HPDE6-E6E7 (cell line): ENCODE results near the gene ZNF888.
"Not testable (repeated sequence)": the region's sequence is repeated elsewhere in the genome, so short reads cannot be mapped to it uniquely, and the experiment has no call there.

Experiments used
- DNase-seq: peaks from one replicate; pipeline ENCODE4 v3.0.0; 2011; ENCODE audit warnings: missing footprints; ENCODE audit errors: extremely low spot score

The ZNF888 gene

GRCh38 chr19:52922841-52923777, at the start of gene ZNF888:
ZNF888 (minus strand) TSS chr19:52923428; CDS start chr19:52917873, 5,555 bp downstream.
- peak; percentile 74 for DNase-seq

DNA sequence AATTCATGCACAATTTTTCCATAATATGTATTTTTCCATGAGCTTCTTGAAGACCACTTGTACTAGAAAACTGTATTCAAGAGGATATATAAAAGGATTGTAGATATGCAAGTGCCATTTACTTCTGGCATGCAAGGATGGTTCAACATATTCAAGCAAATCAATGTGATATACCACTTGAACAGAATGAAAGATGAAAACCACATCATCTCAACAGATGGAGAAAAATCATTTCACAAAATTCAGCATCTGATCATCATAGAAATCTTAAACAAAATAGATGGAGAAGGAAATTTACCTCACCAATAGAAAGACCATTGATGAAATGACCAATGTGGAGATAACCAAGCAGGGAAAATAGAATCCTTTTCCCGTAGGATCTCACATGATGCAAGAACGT, 44.5 kb upstream of the ZNF888 start:
- no peak for DNase-seq

DNA sequence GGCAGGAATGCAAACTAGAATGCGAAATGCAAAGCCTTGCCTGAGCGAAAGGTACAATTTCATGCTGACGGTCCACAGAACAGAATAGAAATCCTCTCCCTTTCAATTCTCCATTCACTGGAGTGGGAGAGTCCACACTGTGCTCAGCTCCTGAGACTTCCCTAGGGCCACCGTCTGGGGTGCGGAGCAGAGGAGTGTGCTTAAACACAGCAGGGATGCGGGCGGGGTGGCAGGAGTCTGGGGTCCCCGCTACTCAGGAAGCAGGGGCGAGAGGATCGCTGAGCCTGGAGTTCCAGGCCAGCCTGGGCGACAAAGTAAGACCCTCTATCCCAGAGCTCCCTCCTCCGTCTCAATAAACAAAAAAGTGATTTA, 40.0 kb upstream of the ZNF888 start:
- no peak for DNase-seq

GRCh38 chr19:52962394-52963246, 39.4 kb upstream of the ZNF888 start, which contains the start of gene ZNF816:
ZNF816 (minus strand) TSS chr19:52962881; CDS start chr19:52956089, 6,792 bp downstream.
- DNase-seq, result peak; percentile 94

GRCh38 chr19:52961981-52962380, 38.8 kb upstream of the ZNF888 start:
- DNase-seq, result no peak

DNA sequence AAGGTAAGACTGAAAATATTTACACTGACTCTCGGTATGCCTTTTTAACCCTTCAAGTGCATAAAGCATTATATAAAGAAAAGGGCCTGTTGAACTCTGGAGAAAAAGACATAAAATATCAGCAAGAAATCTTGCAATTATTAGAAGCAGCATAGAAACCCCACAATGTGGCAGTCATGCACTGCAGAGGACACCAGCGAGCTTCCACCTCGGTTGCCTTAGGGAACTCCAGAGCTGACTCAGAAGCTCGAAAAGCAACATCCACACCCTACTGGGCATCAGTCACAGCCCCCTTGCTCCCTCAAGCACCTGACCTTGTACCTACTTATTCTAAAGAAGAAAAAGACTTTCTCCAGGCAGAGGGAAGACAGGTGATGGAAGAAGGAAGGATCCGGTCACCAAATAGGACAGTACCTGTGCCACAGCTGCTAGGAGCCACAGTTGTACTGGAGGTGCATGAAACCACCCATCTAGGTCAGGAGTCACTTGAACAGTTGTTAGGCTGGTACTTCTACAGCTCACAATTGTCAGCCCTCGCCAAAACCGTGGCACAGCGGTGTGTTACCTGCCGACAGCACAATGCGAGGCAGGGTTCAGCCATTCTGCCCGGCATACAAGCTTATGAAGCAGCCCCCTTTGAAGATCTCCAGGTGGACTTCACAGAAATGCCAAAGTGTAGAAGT, 36.5 kb upstream of the ZNF888 start:
- DNase-seq, result no peak

DNA sequence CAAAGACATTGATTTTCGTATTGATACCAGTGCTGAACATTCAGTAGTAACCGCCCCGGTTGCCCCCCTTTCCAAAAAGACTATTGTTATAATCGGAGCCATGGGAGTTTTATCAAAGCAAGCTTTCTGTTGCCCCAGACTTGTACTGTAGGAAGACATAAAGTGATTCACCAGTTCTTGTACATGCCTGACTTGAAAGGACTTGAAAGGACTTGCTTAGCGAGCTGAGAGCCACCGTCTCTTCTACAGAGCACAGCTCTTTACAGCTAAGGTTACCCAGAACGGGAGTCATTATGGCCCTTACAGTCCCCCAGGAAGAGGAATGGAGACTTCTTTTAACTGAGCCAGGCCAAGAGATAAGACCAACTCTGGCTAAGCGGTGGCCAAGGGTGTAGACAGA, 34.4 kb upstream of the ZNF888 start:
- peak; percentile 28 for DNase-seq

DNA sequence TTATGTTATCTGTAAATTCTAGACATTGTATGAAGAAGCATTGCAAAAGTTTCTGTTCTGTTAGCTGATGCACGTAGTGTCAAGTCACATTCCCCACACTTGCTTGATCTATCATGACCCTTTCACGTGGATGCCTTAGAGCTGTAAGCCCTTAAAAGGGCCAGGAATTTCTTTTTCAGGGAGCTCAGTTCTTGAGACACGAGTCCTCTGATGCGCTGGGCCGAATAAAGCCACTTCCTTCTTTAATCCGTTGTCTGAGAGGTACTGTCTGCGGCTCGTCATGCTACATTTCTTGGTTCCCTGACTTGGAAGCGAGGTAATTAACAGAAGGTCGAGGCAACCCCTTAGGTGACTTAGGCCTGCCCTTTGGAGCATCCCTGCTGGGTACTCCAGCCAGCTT, 33.7 kb upstream of the ZNF888 start:
- no peak for DNase-seq

- DNase-seq, result no peak
Measured at GRCh38 chr19:52949422-52949821, 26.2 kb upstream of the ZNF888 start.

GRCh38 chr19:52948025-52948770, 25.0 kb upstream of the ZNF888 start:
- no peak for DNase-seq

DNA sequence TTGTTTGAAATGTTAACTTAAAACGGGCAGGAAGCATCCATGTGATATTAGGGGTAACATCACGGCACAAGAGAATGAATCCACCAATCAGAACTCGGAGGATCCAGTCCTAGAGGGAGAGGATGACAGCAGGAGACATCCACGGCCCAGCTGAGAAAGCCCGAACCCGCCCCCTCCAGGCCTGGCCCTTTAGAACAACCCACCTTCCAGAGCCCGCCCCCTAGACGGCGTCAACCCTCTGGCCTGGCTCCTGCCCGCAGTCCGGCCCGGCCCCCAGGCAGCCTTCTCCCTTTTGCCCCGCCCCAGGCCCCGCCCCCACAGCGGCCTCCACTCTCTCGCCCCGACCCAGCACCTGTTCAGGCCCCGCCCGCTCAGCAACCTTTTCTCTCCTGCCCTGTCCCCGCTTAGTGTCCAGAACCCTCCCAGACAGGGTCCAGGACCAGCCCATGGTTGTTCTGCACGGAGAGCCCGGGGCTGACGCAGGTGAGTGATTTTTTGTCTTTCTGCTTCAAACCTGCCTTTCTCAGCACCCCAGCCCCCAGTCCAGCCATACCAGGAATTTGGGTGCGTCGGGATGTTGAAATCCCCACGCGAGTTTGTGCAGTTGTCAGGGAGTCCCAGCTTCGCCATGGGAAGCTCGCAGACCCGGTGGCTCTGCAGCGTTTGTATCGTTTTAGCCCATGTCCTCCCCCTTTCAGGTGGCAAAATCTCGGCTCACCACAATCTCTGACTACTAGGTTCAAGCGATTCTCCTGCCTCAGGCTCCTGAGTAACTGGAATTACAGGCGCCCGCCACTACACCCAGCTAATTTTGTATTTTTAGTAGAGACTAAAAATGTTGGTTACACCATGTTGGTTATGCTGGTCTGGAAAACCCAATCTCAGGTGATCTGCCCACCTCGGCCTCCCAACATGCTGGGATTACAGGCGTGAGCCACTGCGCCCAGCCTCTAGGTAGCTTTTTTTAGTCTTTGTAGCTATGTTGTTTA, 23.4 kb upstream of the ZNF888 start:
- no peak for DNase-seq

- no peak for DNase-seq
Measured at GRCh38 chr19:52945652-52946321, 22.6 kb upstream of the ZNF888 start.

GRCh38 chr19:52944703-52945493, 21.7 kb upstream of the ZNF888 start:
- not testable (repeated sequence) for DNase-seq

DNA sequence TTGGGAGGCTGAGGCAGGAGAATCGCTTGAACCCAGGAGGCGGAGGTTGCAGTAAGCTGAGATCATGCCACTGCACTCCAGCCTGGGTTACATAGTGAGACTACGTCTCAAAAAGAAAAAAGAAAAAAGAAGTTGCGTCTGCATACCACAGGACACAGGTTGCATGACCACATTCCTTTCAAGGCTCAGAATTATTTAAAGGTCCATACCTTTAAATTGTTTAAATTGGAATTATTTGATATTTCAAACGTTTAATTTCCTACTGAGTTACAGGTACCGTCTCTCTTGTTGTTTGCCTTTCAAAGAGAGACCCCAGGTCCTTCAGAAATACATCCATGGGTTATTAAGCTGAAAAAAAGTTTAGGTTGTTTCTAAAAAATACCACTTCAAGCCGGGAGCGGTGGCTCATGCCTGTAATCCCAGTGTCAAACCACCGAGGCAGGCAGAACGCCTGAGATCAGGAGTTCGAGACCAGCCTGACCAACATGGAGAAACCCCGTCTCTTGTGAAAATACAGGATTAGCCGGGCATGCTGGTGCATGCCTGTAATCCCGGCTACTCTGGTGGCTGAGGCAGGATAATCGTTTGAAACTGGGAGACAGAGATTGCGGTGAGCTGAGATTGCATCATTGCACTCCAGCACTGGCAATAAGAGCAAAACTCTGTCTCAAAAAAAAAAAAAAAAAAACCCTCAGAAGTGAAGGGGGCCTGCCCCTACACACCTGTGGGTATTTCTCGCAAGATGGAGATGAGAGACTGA, 20.8 kb upstream of the ZNF888 start:
- DNase-seq, result no peak

GRCh38 chr19:52943134-52943883, 20.1 kb upstream of the ZNF888 start:
- no peak for DNase-seq

DNA sequence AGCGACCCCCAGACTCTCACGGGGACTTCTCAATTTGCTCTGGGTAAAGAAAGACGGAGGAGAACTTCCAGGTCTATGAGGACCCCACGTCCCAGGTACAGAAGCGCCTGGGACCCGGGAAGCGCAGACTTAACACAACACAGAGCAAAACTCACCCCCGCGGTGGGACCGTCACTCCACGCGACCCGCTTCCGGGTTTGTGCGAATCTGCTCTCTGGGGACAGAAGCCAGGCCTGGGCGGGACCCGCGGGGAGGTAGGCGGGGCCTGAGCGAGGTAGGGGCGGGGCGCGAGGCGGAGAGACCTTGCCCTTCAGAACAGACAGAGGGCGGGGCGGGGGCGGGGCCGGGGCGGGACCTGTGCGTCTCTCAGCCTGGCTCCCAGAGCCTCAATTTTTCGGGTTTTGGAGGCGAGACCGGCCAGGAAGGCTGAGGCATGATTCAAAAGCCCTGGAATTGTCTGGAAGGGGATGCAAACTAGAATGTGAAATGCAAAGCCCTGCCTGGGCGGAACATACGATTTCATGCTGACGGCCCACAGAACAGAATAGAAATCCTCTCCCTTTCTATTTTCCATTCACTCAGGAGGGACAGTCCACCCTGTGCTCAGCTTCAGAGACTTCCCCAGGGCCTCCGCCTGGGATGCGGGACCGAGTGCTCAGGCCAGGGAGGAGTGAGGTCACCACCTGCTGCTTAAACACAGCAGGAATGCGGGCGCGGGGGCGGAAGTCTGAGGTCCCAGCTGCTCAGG, 19.3 kb upstream of the ZNF888 start:
- DNase-seq, result peak; percentile 44
